ENCODE measurements around the gene GPC1.

Gene GPC1

DNA sequence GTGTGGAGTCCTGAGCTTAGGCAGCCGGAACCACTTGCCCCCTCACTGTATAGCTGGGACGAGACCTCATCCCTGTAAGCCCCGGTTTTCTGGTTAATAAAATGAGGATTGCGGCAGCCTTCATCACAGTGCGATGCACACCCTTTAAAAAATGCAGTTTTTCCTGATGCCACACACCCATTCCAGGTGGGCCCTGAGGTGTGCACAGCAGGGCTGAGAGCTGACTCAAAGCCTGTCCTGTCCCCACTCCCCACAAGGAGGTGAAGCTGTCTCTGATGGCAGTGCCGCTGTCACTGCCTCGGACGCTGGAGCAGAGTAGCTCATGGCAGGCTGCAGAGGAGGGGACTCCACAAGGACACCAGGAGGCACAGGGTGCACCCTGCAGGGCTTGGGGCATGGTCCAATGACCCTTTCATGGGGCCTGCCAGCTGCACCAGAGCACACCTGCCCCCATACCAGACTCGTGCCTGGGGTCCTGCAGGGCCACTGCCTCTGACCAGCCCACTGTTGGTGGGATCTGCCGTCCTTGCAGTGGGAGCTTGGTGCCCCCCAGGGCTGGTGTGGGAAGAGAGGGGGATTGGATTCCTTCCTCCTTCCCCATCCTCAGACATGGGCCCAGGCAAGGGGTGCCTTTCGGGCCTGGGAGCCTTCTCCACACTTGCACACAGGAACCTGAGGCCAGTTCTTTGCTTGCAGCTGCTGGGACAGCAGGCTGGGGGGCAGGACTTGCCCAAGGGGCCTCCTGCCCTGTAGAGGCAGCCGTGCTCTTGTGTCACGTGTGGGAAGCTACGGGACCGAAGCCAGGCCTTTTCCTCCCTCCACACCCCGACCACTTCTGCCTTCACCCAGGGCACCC lies 22.8 kb downstream of the GPC1 start:
- no peak for DNase-seq

DNA sequence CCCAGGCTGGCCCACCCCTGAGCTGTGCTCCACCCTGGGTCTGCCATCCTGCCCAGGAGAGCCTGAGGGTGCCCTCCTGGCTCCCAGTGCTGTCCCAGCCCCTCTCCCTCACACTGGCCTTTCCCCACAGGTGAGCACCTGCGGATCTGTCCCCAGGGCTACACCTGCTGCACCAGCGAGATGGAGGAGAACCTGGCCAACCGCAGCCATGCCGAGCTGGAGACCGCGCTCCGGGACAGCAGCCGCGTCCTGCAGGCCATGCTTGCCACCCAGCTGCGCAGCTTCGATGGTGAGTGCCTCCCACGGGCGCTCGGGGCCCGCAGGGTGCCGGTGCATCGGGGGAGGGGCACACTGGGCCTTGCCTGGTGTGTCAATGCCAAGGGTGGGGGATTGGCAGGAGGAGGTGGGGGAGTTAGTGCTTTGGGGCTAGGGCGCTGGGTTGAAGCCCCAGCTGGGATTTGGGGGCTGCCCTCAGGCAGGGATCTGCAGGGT lies 23.5 kb downstream of the GPC1 start:
- no peak for DNase-seq

DNA sequence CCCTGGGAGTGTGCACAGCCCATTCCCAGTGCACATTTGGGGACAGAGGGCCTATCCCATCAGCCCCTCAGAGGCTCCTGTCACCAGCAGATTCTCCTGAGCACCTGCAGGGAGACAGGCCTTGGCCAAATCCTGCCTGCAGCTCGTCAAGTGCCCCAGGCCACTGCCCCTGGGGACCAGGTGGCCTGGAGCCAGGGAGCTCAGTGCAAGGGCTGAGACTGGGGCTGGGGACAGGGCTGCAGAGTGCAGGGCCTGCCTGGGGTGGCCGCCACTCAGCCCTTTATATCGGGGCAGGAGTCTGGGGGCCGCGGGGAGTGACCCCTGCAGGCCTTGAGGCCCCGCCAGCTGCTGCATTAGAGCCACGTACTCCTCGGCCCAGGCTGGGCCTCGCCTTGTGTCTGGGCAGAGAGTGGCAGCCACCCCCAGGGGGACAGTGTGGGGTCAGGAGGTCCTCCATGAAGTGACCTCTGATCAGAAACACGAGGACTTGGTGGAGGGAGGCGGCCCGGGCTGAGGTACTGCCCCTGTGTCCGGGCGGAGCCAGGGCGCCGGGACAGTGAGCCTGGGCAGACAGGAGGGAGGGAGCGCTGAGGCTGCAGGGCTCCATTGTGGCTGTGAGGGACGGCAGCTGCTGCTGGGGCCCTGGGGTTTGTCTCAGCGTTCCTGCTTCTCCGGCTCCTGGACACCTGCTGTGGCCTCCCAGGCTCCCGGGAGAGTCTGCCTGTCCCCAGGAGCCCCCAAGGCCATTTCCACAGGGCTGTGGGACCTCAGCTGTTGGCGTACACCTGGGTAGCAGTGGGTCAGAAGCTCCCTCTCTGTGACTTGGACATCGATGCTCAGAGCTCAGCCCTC lies 24.2 kb downstream of the GPC1 start:
- DNase-seq: no peak

DNA sequence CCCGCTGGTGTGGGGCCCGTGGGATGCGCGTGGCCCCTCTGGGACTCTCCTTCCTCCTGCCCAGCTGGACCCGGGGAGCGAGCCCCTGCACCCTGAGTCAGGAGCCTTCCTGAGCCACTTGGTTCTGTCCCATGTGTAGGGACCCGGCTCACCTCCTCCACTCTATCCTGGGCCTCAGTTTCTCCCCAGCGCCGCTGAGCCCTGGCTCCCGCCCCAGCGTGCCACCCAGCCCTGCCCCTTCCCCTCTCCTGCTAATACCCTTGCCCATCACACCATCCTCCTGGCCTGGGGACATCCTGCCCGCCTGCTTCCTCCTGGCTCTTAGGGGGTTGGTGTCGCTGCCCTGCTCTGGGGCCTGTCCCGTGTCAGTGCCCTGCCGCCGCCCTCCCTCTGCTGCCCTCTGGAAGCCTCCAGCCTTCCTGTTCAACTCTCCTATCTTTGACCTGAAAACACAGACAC lies 24.8 kb downstream of the GPC1 start:
- no peak for DNase-seq

DNA sequence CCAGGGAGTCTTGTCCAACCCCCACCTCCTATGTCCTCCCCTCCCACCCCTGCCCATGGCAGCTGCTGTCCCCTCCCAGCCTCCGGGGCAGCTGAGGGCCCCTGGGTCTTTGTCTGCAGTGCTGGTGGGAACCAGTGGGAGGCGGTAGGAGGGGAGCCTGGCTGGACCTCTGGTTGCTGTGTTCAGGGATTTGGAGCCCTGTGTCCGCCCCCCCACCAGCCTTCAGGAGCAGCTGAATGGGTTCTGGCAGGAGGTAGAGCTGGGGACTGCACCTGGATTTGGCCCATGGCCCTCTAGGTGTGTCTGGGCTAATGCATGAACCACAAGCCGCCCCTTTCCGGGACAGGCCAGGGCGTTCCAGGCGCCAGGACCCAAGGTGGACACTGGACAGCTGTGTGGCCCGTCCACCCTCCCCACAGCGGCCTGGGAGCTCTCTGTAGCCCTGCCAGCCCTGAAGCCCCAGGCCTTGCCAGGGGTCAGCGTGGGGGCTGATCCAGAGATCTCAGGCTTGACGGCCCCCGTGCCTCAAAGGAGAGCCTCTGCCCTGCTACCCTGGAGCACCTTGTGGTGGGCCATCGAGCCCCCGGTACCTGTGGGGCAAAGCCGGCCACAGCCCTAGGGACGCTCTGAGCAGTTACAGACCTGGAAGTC lies 25.4 kb downstream of the GPC1 start:
- DNase-seq: no peak

DNA sequence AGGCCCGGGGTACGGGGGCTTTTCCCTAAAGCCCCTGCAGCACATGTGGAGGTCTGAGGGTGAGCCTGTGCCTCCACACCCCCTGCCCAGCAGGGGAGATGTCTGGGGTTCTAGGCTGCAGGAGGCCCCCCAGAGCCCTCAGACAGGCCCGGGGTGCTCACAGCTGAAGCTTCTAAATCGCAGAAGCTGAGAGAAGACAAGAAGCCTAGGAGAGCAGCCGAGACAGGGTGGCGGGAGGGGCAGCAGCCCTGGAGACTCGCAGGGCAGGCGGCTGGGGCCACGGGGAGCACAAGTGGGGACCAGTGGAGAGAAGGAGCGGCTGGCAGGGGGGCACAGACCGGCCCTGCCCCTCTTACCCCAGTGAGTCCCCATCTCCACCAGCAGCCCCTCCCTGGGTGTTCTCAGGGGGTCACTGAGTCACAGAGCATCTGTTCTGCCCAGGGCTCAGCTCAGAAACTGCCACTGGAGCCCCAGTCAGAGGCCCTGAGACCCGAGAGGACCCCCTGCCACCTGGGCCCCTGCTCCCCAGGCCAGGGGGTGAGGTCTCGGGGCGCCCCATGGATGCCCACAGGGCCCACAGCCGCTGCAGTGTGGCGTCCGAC lies 26.1 kb downstream of the GPC1 start:
- no peak for DNase-seq

DNA sequence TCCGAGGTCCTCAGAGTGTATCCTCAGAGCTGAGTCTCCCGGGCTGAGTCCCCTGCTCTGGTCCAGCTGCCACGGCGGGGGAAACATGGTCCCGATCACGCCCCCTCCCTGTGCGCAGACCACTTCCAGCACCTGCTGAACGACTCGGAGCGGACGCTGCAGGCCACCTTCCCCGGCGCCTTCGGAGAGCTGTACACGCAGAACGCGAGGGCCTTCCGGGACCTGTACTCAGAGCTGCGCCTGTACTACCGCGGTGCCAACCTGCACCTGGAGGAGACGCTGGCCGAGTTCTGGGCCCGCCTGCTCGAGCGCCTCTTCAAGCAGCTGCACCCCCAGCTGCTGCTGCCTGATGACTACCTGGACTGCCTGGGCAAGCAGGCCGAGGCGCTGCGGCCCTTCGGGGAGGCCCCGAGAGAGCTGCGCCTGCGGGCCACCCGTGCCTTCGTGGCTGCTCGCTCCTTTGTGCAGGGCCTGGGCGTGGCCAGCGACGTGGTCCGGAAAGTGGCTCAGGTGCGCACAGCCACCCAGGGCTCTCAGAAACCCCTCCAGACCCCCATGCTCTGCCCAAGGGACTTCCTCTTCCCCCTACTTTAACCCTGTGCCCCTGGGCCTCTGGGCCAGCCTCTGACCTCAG lies 26.7 kb downstream of the GPC1 start:
- DNase-seq: no peak

DNA sequence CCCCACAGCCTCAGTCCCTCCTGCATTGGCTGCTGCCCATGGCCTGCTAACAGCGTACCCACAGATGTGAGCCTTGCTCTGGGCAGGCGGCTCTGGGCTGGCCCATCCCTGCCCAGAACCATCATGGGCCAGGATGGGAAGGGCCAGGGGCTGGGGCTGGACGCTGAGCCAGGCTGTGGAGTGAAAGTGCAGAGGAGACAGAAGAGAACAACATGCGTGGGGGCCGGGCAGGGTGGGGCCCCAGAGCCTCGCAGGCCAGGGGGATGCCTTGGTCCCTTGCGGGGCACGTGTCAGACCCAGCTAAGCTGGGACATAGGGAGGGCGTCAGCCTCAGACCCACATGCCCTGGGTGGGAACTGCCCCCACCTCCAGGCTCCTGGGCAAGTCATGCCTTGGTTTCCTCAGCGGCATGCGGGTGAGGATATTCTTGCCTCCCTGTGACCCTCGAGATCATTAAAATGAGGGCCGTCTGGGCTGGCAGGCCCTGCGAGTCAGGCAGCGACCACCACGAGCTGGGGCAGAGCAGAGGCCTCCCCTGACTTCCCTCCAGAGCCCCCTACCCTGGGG lies 27.3 kb downstream of the GPC1 start:
- DNase-seq: no peak

DNA sequence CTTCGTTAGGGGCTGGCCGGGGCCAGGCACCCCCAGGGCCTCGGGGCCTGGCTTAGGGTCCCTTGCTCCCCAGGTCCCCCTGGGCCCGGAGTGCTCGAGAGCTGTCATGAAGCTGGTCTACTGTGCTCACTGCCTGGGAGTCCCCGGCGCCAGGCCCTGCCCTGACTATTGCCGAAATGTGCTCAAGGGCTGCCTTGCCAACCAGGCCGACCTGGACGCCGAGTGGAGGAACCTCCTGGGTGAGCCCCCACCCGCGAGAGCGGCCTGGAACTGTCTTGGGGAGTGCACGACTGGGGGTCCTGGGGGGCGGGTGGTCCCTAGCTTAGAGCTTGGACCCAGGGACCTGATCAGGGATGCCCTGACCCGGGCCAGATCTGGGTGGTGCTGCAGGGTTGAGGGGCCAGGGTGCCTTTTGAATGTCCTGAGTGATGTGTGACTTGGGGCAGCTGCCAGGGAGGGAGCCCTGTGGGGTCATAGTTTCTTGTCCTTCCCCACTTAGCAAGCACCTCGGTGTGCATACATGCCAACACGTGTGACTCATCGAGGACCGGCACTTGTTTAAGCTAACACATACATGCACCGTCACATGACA lies 27.9 kb downstream of the GPC1 start:
- no peak for DNase-seq

DNA sequence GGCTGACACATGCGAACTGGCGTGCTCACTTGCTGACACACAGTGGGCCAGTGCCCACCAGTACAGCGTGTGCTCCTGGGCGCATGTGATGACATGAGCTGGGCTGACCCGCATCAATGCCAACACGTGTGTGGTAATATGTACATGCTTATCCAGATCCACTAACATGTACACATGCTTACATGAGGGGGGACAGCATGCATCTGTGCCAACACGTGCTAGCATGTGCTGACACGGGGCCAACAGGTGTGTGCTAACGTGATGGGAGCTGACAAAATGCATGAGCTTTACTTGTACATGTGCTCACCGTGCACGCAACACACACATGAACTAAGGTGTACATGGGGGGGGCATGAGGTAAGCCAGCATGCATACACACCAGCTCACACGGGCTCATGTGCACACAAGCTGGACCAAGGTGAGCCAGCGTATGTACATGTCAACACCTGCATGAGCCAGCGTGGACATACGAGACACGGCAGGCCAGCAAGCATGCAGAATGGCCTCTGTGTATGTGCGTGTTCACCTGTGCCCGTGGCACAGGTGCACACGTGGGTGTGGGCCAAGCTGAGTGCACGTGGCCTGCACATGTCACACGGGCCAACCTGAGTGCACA lies 28.5 kb downstream of the GPC1 start:
- no peak for DNase-seq

DNA sequence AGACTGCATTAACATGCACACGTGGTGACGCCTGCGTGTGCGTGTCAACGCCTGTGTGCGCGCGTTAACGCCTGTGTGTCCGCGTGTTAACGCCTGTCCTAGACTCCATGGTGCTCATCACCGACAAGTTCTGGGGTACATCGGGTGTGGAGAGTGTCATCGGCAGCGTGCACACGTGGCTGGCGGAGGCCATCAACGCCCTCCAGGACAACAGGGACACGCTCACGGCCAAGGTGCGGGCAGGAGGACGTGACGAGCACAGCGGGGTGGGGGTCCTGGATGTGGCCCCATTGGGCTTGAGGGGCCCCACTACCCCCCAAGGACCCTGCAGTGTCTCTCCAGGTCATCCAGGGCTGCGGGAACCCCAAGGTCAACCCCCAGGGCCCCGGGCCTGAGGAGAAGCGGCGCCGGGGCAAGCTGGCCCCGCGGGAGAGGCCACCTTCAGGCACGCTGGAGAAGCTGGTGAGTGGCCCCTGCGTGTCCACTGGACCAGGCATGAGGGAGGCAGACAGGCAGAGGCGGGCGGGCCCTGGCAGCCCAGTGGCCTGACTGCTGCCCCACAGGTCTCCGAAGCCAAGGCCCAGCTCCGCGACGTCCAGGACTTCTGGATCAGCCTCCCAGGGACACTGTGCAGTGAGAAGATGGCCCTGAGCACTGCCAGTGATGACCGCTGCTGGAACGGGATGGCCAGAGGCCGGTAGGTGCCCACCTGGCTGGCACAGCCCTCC lies 29.2 kb downstream of the GPC1 start:
- DNase-seq: no peak

DNA sequence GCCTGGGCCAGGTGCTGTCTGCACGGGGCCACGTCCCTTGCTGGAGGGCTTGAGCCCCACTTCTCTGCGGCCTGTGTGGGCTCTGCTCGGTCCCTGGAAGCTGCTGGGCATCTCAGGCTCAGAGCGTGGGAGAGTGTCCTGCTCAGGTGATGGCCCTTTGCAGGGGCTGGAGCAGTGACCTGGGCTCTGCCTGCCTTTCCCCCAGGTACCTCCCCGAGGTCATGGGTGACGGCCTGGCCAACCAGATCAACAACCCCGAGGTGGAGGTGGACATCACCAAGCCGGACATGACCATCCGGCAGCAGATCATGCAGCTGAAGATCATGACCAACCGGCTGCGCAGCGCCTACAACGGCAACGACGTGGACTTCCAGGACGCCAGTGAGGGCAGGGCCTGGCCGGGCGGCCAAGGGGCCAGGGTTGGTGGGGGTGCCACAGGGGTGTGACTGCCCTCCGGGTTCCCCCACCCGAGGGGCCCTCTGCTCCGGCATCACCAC lies 29.9 kb downstream of the GPC1 start:
- DNase-seq: no peak

DNA sequence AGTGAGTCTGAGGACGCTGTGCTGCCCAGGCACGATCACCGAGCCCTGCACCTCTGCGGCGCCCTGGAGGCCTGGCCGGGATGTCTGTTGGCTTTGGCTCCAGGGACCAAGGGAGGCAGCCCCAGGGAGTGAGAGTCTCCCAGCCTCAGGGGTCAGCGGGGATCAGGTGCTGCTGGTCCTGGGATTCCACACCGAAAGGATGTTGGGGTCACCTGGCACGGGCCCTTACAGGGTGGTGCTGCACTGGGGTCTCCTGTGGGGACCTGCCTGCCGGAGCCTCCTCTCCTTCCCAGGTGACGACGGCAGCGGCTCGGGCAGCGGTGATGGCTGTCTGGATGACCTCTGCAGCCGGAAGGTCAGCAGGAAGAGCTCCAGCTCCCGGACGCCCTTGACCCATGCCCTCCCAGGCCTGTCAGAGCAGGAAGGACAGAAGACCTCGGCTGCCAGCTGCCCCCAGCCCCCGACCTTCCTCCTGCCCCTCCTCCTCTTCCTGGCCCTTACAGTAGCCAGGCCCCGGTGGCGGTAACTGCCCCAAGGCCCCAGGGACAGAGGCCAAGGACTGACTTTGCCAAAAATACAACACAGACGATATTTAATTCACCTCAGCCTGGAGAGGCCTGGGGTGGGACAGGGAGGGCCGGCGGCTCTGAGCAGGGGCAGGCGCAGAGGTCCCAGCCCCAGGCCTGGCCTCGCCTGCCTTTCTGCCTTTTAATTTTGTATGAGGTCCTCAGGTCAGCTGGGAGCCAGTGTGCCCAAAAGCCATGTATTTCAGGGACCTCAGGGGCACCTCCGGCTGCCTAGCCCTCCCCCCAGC lies 30.5 kb downstream of the GPC1 start:
- DNase-seq: no peak

DNA sequence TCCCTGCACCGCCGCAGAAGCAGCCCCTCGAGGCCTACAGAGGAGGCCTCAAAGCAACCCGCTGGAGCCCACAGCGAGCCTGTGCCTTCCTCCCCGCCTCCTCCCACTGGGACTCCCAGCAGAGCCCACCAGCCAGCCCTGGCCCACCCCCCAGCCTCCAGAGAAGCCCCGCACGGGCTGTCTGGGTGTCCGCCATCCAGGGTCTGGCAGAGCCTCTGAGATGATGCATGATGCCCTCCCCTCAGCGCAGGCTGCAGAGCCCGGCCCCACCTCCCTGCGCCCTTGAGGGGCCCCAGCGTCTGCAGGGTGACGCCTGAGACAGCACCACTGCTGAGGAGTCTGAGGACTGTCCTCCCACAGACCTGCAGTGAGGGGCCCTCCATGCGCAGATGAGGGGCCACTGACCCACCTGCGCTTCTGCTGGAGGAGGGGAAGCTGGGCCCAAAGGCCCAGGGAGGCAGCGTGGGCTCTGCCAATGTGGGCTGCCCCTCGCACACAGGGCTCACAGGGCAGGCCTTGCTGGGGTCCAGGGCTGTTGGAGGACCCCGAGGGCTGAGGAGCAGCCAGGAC lies 31.2 kb downstream of the GPC1 start:
- no peak for DNase-seq

DNA sequence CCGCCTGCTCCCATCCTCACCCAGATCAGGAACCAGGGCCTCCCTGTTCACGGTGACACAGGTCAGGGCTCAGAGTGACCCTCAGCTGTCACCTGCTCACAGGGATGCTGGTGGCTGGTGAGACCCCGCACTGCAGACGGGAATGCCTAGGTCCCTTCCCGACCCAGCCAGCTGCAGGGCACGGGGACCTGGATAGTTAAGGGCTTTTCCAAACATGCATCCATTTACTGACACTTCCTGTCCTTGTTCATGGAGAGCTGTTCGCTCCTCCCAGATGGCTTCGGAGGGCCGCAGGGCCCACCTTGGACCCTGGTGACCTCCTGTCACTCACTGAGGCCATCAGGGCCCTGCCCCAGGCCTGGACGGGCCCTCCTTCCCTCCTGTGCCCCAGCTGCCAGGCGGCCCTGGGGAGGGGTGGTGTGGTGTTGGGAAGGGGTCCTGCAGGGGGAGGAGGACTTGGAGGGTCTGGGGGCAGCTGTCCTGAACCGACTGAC lies 31.7 kb downstream of the GPC1 start:
- DNase-seq: no peak

DNA sequence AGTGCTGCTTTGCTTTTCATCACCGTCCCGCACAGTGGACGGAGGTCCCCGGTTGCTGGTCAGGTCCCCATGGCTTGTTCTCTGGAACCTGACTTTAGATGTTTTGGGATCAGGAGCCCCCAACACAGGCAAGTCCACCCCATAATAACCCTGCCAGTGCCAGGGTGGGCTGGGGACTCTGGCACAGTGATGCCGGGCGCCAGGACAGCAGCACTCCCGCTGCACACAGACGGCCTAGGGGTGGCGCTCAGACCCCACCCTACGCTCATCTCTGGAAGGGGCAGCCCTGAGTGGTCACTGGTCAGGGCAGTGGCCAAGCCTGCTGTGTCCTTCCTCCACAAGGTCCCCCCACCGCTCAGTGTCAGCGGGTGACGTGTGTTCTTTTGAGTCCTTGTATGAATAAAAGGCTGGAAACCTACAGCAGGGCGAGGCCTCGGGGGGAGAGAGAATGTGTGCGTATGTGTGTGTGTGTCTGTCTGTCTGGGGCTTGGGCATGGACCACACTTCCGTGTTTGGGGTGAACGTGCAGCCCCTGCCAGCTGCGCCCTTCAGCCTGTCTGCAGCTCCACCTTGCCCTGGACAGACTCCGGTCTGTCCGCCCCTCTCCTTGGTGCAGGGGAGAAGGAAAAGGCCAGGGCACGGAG lies 32.3 kb downstream of the GPC1 start:
- no peak for DNase-seq

DNA sequence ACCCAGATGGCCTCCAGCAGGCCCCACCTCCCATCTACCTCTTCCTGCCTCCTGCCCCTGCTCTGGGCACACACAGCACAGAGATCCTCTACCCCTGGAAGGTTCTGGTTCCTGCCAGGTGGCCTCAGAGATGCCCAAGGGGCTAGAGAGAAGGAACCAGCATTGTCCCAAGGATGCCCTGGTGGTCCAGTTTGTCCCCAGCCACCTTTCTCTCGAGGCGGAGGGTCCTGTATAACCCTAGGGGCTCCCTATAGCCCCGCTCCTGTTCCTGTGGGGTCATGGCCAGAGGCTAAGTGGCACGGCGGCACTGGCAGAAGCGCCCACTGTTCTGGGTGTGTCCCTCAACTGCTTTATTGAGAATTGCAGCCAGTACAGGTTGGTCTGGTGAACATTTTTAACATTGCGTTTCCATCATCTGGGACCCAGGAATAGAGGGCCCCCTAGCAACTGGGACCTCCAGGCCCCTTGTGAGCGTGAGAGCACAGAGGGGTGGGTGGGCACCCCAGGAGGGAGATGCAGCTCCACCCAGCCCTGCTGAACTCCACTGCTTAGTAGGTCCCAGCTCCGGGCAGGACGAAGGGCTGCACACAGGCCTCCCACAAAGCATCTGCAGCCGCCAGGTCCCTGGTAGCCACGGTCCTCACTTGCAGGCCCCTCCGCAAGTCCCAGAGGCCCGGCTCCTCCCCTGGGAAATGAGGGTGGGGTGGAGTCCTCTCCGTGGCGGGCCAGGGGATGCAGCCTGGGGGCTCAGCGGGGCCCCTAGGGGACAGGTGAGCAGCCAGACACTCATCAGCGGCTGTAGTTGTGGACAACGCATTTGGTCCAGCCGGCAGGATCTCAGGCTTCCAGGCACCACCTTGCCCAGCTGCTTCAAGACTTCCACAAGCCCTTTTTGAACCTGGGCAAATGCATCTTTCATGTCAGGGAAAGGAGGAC lies 33.1 kb downstream of the GPC1 start:
- no peak for DNase-seq
